ENCODE results near the gene SMC2.

SMC2 gene
- total RNA-seq = 19.5 to 85.3 (median 63.3) reads per million in 9 experiments

- H3K36me3 Mint-ChIP-seq (ENCODE audit: insufficient read depth) = peaks cover 8% of the 10 kb centered on the region
- H3K4me3 Mint-ChIP-seq = peak within 1 kb of the TSS; percentile 96 to 99
- peaks cover 0 to 5% of the 10 kb centered on the region in 2 donors for H3K27me3 Mint-ChIP-seq
- ATAC-seq (replicated peaks) (peak; percentile 93), DNase-seq (peak; percentile 92 to 95 (median 92))
- peak within 1 kb of the TSS; percentile 97 to 99 for H3K27ac Mint-ChIP-seq
- H3K4me1 Mint-ChIP-seq (ENCODE audit: low read depth in 2 of 2) = peaks cover 11 to 19% of the 10 kb centered on the region in 2 donors
- H3K9me3 Mint-ChIP-seq = no peaks in the 10 kb centered on the region
Observed at GRCh38 chr9:104093647-104094533, at the start of gene SMC2. SMC2 (plus strand) TSS chr9:104094309; CDS start chr9:104095385, 1,076 bp downstream.

- Mint-ChIP-seq H3K4me1 (ENCODE audit: low read depth in 2 of 2) (no peaks in the 10 kb centered on the region), H3K4me3 (no peak overlapping the region), H3K9me3 (no peaks in the 10 kb centered on the region), H3K27ac (no peak overlapping the region), H3K36me3 (ENCODE audit: insufficient read depth) (no peaks in the 10 kb centered on the region), H3K27me3 (peaks cover 12 to 15% of the 10 kb centered on the region in 2 donors)
- ATAC-seq (replicated peaks) (no peak), DNase-seq (no peak)
Observed at GRCh38 chr9:104068546-104068945, 25.6 kb upstream of the SMC2 start.

GRCh38 chr9:104069288-104069687, 24.8 kb upstream of the SMC2 start:
- H3K4me3 Mint-ChIP-seq = no peak overlapping the region
- no peak for DNase-seq
- no peaks in the 10 kb centered on the region for H3K9me3 Mint-ChIP-seq
- H3K36me3 Mint-ChIP-seq (ENCODE audit: insufficient read depth) = no peaks in the 10 kb centered on the region
- no peak for ATAC-seq (replicated peaks)
- no peak overlapping the region for H3K27ac Mint-ChIP-seq
- H3K27me3 Mint-ChIP-seq = peaks cover 19 to 22% of the 10 kb centered on the region in 2 donors
- H3K4me1 Mint-ChIP-seq (ENCODE audit: low read depth in 2 of 2) = no peaks in the 10 kb centered on the region

- no peaks in the 10 kb centered on the region for H3K4me1 Mint-ChIP-seq (ENCODE audit: low read depth in 2 of 2)
- no peak for DNase-seq
- peaks cover 35 to 37% of the 10 kb centered on the region in 2 donors for H3K27me3 Mint-ChIP-seq
- no peak overlapping the region for H3K27ac Mint-ChIP-seq
- no peaks in the 10 kb centered on the region for H3K36me3 Mint-ChIP-seq (ENCODE audit: insufficient read depth)
- ATAC-seq (replicated peaks) = no peak
- H3K4me3 Mint-ChIP-seq = no peak overlapping the region
- H3K9me3 Mint-ChIP-seq = no peaks in the 10 kb centered on the region
Observed at GRCh38 chr9:104071589-104071988, 22.5 kb upstream of the SMC2 start.

DNA sequence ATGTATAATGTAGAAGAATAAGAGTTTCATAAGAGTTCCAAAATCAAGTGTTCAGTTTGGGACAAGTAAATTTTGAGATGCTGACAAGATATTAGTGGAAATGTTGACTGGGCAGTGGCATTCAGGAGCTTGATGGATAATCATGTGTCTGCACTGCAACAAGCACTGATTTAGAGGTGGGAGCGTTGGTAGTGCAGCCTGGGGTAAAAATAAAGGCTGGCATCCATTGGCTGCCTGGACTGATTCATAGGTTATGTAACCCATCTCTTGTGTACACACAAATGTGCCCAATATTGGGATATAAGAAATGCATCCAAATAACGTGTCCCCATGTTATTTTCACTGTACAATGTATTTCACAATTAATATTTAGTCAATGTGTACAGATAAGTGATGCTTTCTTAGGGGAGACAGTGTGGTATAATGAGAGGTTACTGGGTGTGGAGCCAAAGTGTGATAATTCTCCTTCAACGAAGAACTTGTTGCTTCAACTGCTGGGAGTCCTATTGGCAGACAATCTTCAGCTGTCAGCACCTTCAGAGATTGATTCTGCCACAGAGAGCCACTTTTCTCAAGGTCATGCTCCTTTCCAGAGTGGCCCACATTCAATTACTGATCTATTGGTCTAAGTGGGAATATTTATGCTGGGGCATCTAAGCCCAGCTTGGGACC, 20.9 kb upstream of the SMC2 start:
- no peak for ATAC-seq (replicated peaks)
- Mint-ChIP-seq H3K4me1 (ENCODE audit: low read depth in 2 of 2) (no peaks in the 10 kb centered on the region), H3K27ac (no peak overlapping the region), H3K4me3 (no peak overlapping the region), H3K9me3 (no peaks in the 10 kb centered on the region), H3K27me3 (peaks cover 44 to 52% of the 10 kb centered on the region in 2 donors), H3K36me3 (ENCODE audit: insufficient read depth) (no peaks in the 10 kb centered on the region)
- DNase-seq = no peak

DNA sequence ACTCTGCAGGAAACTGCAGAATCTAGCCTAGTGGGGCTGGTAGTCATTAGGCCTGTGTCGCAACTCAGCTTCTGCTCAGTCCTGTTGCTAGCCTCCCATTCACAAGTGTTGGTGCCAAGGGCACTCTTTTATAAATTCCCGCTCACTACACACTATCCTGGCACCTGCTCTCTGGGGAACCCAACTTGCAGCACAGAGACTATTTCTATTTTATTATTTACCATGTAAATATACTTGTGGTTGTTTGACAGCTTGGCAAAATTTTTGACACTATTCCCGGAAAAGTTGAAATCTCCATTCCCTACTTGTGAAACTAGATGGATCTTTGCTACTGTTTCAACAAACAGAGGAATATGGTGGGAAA, 20.4 kb upstream of the SMC2 start:
- Mint-ChIP-seq H3K36me3 (ENCODE audit: insufficient read depth) (no peaks in the 10 kb centered on the region), H3K9me3 (no peaks in the 10 kb centered on the region), H3K4me3 (no peak overlapping the region), H3K27me3 (peaks cover 45 to 54% of the 10 kb centered on the region in 2 donors), H3K4me1 (ENCODE audit: low read depth in 2 of 2) (no peaks in the 10 kb centered on the region), H3K27ac (no peak overlapping the region)
- no peak for ATAC-seq (replicated peaks)
- no peak for DNase-seq

DNA sequence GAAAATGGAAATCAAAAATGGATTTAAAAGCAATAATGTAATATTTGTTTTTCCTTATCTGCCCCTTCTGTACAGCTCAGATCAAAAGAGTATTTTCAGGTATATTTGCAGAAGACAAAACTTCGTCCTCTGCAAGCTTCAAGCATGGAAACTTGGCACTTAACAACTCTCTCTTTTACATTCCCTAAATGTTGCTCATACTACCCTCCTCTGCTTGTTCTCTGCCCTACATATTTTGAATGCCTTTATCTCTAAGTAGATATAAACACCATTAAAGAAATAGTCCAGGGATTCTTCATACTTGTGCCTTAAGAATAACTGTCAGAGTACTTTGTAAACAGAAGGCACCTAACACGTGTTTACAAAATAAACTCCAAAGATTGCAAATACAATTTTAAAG, 19.2 kb upstream of the SMC2 start:
- Mint-ChIP-seq H3K9me3 (no peaks in the 10 kb centered on the region), H3K4me3 (no peak overlapping the region), H3K36me3 (ENCODE audit: insufficient read depth) (no peaks in the 10 kb centered on the region), H3K27me3 (peaks cover 49 to 56% of the 10 kb centered on the region in 2 donors), H3K4me1 (ENCODE audit: low read depth in 2 of 2) (no peaks in the 10 kb centered on the region), H3K27ac (no peak overlapping the region)
- ATAC-seq (replicated peaks) (no peak), DNase-seq (no peak)

GRCh38 chr9:104075801-104076753, 18.0 kb upstream of the SMC2 start:
- DNase-seq = no peak
- H3K4me1 Mint-ChIP-seq (ENCODE audit: low read depth in 2 of 2) = no peaks in the 10 kb centered on the region
- no peaks in the 10 kb centered on the region for H3K9me3 Mint-ChIP-seq
- peaks cover 52 to 66% of the 10 kb centered on the region in 2 donors for H3K27me3 Mint-ChIP-seq
- ATAC-seq (replicated peaks) = no peak
- no peak overlapping the region for H3K4me3 Mint-ChIP-seq
- H3K27ac Mint-ChIP-seq = no peak overlapping the region
- H3K36me3 Mint-ChIP-seq (ENCODE audit: insufficient read depth) = no peaks in the 10 kb centered on the region

DNA sequence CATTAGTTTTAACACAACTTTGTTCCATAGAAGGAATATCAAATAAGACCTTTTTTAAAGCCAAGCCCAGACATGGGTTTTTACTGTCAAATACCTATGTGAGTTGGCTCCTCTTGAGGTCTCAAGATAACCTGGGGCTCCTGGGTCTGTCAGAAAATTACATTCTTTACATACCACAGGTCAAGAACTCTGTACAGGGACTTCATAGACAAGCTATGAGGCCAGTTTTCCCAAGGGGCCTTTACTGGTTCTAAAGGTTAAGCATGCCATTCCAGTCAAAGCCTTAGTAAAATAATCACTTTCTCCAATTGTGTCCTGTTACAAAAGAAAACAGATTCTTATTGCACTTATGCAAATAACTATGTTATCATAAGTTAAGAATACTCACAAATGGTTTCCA, 15.5 kb upstream of the SMC2 start:
- Mint-ChIP-seq H3K27me3 (peaks cover 63 to 71% of the 10 kb centered on the region in 2 donors), H3K4me1 (ENCODE audit: low read depth in 2 of 2) (no peaks in the 10 kb centered on the region), H3K9me3 (no peaks in the 10 kb centered on the region), H3K27ac (no peak overlapping the region), H3K36me3 (ENCODE audit: insufficient read depth) (no peaks in the 10 kb centered on the region), H3K4me3 (no peak overlapping the region)
- DNase-seq (no peak), ATAC-seq (replicated peaks) (no peak)

GRCh38 chr9:104080983-104081382, 13.1 kb upstream of the SMC2 start:
- no peak overlapping the region for H3K27ac Mint-ChIP-seq
- no peaks in the 10 kb centered on the region for H3K9me3 Mint-ChIP-seq
- no peaks in the 10 kb centered on the region for H3K4me1 Mint-ChIP-seq (ENCODE audit: low read depth in 2 of 2)
- DNase-seq (no peak), ATAC-seq (replicated peaks) (no peak)
- H3K27me3 Mint-ChIP-seq = peaks cover 43 to 53% of the 10 kb centered on the region in 2 donors
- no peaks in the 10 kb centered on the region for H3K36me3 Mint-ChIP-seq (ENCODE audit: insufficient read depth)
- H3K4me3 Mint-ChIP-seq = no peak overlapping the region

DNA sequence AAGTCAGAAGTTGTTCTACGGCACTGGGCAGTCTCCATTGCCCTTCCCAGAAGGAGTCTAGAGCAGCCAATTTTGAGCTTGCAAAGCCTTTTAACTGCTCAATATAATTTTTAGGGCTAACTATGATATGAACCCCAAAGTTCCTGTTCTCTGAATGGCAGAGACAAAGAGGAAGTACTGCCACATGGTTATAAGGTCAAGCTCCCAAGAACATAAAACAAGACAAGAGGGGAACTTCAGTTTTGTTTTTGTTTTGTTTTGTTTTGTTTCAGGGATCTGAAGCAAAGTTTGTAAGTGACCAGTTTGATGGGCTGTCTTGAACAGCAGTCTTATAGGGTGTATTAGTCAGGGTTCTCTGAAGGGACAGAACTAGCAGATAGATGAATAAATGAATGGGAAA, 11.9 kb upstream of the SMC2 start:
- Mint-ChIP-seq H3K9me3 (no peaks in the 10 kb centered on the region), H3K4me3 (no peak overlapping the region), H3K27ac (no peak overlapping the region), H3K27me3 (peaks cover 46% of the 10 kb centered on the region in 2 donors), H3K36me3 (ENCODE audit: insufficient read depth) (no peaks in the 10 kb centered on the region), H3K4me1 (ENCODE audit: low read depth in 2 of 2) (no peaks in the 10 kb centered on the region)
- ATAC-seq (replicated peaks) (no peak), DNase-seq (no peak)

DNA sequence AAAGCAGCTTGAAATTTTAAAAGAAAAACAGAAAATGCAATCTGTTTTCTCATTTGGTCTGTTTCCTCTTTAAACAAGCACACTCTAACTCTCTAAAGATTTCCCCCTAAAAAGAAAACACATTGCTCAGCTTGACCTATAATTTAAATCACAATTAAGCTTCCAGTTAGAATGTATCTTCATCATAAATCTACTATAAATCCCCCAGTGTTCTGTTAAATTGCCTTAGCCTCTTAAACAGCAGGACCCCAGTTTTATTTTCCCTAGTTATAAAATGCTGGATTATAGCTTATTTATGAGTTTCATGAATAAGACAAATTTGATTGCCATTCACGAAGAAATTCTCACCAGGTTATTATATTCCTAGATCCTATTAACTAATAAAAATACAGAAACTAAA, 8.6 kb upstream of the SMC2 start:
- no peaks in the 10 kb centered on the region for H3K9me3 Mint-ChIP-seq
- no peaks in the 10 kb centered on the region for H3K4me1 Mint-ChIP-seq (ENCODE audit: low read depth in 2 of 2)
- H3K27me3 Mint-ChIP-seq = peaks cover 23 to 42% of the 10 kb centered on the region in 2 donors

GRCh38 chr9:104087894-104088293, 6.2 kb upstream of the SMC2 start:
- Mint-ChIP-seq H3K4me1 (ENCODE audit: low read depth in 2 of 2) (no peaks in the 10 kb centered on the region), H3K27ac (no peak overlapping the region), H3K9me3 (no peaks in the 10 kb centered on the region), H3K36me3 (ENCODE audit: insufficient read depth) (no peaks in the 10 kb centered on the region), H3K27me3 (peaks cover 8 to 25% of the 10 kb centered on the region in 2 donors), H3K4me3 (no peak overlapping the region)
- no peak for DNase-seq
- no peak for ATAC-seq (replicated peaks)

More for the DNA sequence above, 8.6 kb upstream of the SMC2 start:
- Mint-ChIP-seq H3K4me3 (no peak overlapping the region), H3K36me3 (ENCODE audit: insufficient read depth) (no peaks in the 10 kb centered on the region), H3K27ac (no peak overlapping the region)
- DNase-seq = no peak
- ATAC-seq (replicated peaks) = no peak

Measured in effector memory CD8-positive, alpha-beta T cell (primary cell).